Panc1 (cell line): ENCODE data around the gene WASF2.

ENCODE experiments used
- POLR2AphosphoS5 ChIP-seq: IDR thresholded peaks from 2 replicates; pipeline ENCODE4 v1.6.1; 2012; ENCODE audit warnings: mild to moderate bottlenecking, low read depth, low read length, moderate library complexity
- SIN3A ChIP-seq: IDR thresholded peaks from 2 replicates; pipeline ENCODE4 v1.6.1; 2012; ENCODE audit warnings: low read depth, mild to moderate bottlenecking, low read length, moderate library complexity, borderline replicate concordance; ENCODE audit not compliant: insufficient read depth
- TF ChIP-seq, protein P1 (sequence below): fragments of 450-650 bp; IDR thresholded peaks from 2 replicates; pipeline ENCODE4 v1.5.1; 2017; ENCODE audit warnings: mild to moderate bottlenecking
- TF ChIP-seq, protein P2 (sequence below), 2 experiments: IDR thresholded peaks; 2 replicates each; pipeline ENCODE4 v1.6.1; 2011 to 2012; ENCODE audit warnings: low read depth in 2 of 2, control low read depth in 1 of 2, low read length in 1 of 2, mild to moderate bottlenecking in 1 of 2, moderate library complexity in 1 of 2; ENCODE audit not compliant: insufficient read depth in 1 of 2

DNA sequence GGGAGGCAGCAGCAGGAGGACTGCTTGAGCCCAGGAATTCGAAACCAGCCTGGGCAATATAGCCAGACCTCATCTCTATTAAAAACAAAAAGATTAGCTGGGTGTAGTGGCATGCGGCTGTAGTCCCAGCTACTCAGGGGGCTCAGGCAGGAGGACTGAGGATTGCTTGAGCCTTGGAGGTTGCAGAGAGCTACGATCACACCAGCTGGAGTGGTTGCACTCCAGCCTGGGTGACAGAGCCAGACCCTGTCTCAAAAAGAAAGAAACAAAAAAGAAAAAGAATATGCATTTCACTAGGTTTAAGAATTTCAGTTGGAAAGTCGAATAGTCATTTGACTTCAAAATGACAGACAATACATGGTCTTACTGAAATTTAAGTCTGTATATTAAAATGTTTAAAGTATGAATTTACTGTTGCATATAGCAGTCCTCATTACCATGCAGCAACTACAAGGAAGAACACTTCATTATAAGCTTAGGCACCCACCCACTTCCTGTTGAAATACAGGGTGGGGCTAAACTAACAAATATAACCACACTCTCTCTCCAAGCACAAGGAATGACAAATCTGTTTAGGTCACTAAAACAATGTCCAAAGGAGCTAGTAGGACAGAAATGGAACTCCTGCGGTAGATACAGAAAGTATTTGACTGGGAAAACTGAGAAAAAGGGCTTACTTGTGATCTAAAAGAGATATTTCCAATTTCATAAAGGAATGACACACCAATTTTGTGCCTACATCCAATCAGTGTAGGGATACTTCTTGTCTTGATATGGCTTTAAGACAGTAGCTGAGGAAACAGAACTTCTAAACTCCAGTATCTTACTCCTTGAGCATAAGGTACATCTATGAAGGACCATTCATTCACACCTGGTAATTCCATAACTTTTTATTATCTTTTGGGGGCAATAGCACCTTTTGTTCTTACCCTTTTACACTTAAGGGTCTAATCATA, 53.5 kb downstream of the WASF2 start:
- TF ChIP-seq, protein P1, sequence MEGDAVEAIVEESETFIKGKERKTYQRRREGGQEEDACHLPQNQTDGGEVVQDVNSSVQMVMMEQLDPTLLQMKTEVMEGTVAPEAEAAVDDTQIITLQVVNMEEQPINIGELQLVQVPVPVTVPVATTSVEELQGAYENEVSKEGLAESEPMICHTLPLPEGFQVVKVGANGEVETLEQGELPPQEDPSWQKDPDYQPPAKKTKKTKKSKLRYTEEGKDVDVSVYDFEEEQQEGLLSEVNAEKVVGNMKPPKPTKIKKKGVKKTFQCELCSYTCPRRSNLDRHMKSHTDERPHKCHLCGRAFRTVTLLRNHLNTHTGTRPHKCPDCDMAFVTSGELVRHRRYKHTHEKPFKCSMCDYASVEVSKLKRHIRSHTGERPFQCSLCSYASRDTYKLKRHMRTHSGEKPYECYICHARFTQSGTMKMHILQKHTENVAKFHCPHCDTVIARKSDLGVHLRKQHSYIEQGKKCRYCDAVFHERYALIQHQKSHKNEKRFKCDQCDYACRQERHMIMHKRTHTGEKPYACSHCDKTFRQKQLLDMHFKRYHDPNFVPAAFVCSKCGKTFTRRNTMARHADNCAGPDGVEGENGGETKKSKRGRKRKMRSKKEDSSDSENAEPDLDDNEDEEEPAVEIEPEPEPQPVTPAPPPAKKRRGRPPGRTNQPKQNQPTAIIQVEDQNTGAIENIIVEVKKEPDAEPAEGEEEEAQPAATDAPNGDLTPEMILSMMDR: no peak
- no peak for TF ChIP-seq POLR2AphosphoS5
- TF ChIP-seq, protein P2, sequence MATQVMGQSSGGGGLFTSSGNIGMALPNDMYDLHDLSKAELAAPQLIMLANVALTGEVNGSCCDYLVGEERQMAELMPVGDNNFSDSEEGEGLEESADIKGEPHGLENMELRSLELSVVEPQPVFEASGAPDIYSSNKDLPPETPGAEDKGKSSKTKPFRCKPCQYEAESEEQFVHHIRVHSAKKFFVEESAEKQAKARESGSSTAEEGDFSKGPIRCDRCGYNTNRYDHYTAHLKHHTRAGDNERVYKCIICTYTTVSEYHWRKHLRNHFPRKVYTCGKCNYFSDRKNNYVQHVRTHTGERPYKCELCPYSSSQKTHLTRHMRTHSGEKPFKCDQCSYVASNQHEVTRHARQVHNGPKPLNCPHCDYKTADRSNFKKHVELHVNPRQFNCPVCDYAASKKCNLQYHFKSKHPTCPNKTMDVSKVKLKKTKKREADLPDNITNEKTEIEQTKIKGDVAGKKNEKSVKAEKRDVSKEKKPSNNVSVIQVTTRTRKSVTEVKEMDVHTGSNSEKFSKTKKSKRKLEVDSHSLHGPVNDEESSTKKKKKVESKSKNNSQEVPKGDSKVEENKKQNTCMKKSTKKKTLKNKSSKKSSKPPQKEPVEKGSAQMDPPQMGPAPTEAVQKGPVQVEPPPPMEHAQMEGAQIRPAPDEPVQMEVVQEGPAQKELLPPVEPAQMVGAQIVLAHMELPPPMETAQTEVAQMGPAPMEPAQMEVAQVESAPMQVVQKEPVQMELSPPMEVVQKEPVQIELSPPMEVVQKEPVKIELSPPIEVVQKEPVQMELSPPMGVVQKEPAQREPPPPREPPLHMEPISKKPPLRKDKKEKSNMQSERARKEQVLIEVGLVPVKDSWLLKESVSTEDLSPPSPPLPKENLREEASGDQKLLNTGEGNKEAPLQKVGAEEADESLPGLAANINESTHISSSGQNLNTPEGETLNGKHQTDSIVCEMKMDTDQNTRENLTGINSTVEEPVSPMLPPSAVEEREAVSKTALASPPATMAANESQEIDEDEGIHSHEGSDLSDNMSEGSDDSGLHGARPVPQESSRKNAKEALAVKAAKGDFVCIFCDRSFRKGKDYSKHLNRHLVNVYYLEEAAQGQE (IDR thresholded peaks at IDR 0.05; ENCODE audit: insufficient read depth in 1 of 2, low read depth in 2 of 2, low read length in 1 of 2): no peak
- no peak for TF ChIP-seq SIN3A
